GM12878 (cell line): ENCODE measurements around the gene PDSS1. TPM values are rescaled to one million over a fixed set of nuclear protein-coding genes. Genes with fewer than 3 reads are reported as not detected.

ENCODE experiments used
- CREM ChIP-seq: IDR thresholded peaks from 2 replicates; pipeline ENCODE4 v1.6.1; 2014; ENCODE audit warnings: antibody characterized with exemption, low read depth
- RUNX3 ChIP-seq: IDR thresholded peaks from 2 replicates; pipeline ENCODE4 v1.6.1; 2012; ENCODE audit warnings: low read length, inconsistent platforms
- polyA plus RNA-seq, 11 experiments: library from polyadenylated mRNA; depleted of rRNA in 4 of 11; unstranded in 6 of 11; stranded (reverse) in 5 of 11; fragments of >200 nt; fragmentation: Nextera tagmentation in 4 of 11; fragmentation: Illumina TruSeq in 1 of 11; extraction: Ambion mirVana in 4 of 11; extraction: Trizol in 1 of 11; gene quantifications; 1 replicate in 1 of 11; 2 replicates in 10 of 11; pipeline versions ENCODE4 v1.2.1 to v1.2.3, GENCODE V29; 2011 to 2016; ENCODE audit warnings: inconsistent platforms in 2 of 11, missing spikeins in 2 of 11, low read depth in 1 of 11
- small RNA-seq: library from RNA; depleted of rRNA; stranded (forward); fragments of <200 nt; gene quantifications from one replicate; pipeline ENCODE3, GENCODE V24; 2014
- total RNA-seq, 4 experiments: library from RNA; depleted of rRNA in 3 of 4; stranded (reverse); fragments of >200 nt in 3 of 4; fragmentation: Illumina TruSeq in 1 of 4; extraction: Trizol in 1 of 4; gene quantifications; 2 replicates each; pipeline versions ENCODE4 v1.2.1 to v1.2.3, GENCODE V29; 2013 to 2021
- TF ChIP-seq, protein P1 (sequence below): fragments of 450-650 bp; formaldehyde crosslinking; IDR thresholded peaks from 2 replicates; pipeline ENCODE4 v1.4.0; 2020; ENCODE audit warnings: mild to moderate bottlenecking, moderate library complexity

Gene PDSS1
- total and polyA plus RNA-seq, 10 of the 15 experiments (the other 5 are each of a cell fraction or from before 2014, with no cell fraction given): 12.2 to 48.2 (median 35.9) TPM

DNA sequence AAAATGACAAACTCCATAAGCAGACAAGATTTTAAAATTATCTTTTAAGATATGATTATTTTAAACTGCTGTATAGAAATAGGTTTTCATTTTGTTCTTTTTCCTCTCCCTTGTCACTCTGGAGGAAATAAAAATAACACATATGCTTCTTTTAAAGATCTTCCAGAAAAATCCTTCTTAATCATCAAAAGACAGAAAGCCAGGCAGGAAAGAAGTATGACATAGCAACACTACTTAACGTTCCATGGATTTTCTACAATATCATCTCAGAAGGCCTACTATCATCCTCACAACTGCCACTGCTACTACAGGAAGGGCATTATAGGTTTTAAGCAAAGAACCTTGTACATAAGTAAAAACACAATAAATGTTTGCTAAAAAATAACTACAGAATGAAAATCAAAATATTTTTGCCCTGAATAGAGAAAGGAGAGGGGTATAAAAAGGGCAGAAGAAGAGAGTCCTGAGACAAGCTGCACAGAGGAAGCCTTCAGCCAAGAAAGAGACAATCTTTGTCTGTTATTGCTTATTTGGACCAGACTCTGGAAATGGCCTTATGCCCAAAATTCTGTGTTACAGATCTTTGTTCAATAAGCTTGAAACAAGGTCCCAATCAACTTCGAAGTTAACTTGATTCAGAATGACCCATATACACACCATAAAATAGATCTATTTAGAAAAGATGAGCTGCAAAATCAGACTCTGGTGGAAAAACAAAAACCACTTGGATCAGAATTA, 95.4 kb downstream of the PDSS1 start (continued):
- TF ChIP-seq, protein P1, sequence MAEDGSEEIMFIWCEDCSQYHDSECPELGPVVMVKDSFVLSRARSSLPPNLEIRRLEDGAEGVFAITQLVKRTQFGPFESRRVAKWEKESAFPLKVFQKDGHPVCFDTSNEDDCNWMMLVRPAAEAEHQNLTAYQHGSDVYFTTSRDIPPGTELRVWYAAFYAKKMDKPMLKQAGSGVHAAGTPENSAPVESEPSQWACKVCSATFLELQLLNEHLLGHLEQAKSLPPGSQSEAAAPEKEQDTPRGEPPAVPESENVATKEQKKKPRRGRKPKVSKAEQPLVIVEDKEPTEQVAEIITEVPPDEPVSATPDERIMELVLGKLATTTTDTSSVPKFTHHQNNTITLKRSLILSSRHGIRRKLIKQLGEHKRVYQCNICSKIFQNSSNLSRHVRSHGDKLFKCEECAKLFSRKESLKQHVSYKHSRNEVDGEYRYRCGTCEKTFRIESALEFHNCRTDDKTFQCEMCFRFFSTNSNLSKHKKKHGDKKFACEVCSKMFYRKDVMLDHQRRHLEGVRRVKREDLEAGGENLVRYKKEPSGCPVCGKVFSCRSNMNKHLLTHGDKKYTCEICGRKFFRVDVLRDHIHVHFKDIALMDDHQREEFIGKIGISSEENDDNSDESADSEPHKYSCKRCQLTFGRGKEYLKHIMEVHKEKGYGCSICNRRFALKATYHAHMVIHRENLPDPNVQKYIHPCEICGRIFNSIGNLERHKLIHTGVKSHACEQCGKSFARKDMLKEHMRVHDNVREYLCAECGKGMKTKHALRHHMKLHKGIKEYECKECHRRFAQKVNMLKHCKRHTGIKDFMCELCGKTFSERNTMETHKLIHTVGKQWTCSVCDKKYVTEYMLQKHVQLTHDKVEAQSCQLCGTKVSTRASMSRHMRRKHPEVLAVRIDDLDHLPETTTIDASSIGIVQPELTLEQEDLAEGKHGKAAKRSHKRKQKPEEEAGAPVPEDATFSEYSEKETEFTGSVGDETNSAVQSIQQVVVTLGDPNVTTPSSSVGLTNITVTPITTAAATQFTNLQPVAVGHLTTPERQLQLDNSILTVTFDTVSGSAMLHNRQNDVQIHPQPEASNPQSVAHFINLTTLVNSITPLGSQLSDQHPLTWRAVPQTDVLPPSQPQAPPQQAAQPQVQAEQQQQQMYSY (CRISPR knock-in tag): no peak
- TF ChIP-seq CREM (no peak), RUNX3 (no peak)

Small RNA genes lying within 50 kb of the gene (small RNA-seq; reads per million reads assigned to genes)
- not detected for gene RF00191
- gene RNU6-946P: not detected

Other genes with a start within 250 kb of the PDSS1 start
- gene ABI1, start 163.3 kb downstream of the PDSS1 start, total RNA-seq (2014; rRNA removed): 51.1 and 60.9 TPM in 2 replicates
- gene ABI1, start 163.3 kb downstream of the PDSS1 start, total RNA-seq (2014; rRNA removed; fragmentation: Illumina TruSeq; extraction: Trizol): 58.4 and 59.1 TPM in 2 replicates
- gene ABI1, start 163.3 kb downstream of the PDSS1 start, total RNA-seq (2021): 50.3 and 51.4 TPM in 2 replicates
- 31.2 and 40.8 TPM in 2 replicates for gene ABI1, start 163.3 kb downstream of the PDSS1 start, polyA plus RNA-seq (2011; rRNA removed)
- gene ABI1, start 163.3 kb downstream of the PDSS1 start, polyA plus RNA-seq (2014; fragmentation: Illumina TruSeq; extraction: Trizol): 63.0 and 76.7 TPM in 2 replicates
- gene ABI1, start 163.3 kb downstream of the PDSS1 start, polyA plus RNA-seq (2014; fragmentation: Nextera tagmentation; extraction: Ambion mirVana): 10 to 100 TPM; 48.7 to 50.3 TPM
- gene ABI1, start 163.3 kb downstream of the PDSS1 start, polyA plus RNA-seq (2014; rRNA removed): 35.8 and 40.1 TPM in 2 replicates
- gene ABI1, start 163.3 kb downstream of the PDSS1 start, polyA plus RNA-seq (2016; fragmentation: Nextera tagmentation; extraction: Ambion mirVana): 10 to 100 TPM; 70.4 to 73.2 TPM